ENCODE data around the gene CREB3L2. TPM values are rescaled to one million over a fixed set of nuclear protein-coding genes. Genes with fewer than 3 reads are reported as not detected.

CREB3L2 gene
- total RNA-seq, 1 experiment from 2014 or later: 7.5 TPM

- in situ Hi-C loops (cut with HindIII; ENCODE audit: low pct_unique_long_range_greater_than_20kb, low sequenced_read_pairs): no loop called here
- DNase-seq (ENCODE audit: low read depth): peak; percentile 93
Observed at GRCh38 chr7:137873979-137874777, 127.7 kb downstream of the CREB3L2 start.

DNA sequence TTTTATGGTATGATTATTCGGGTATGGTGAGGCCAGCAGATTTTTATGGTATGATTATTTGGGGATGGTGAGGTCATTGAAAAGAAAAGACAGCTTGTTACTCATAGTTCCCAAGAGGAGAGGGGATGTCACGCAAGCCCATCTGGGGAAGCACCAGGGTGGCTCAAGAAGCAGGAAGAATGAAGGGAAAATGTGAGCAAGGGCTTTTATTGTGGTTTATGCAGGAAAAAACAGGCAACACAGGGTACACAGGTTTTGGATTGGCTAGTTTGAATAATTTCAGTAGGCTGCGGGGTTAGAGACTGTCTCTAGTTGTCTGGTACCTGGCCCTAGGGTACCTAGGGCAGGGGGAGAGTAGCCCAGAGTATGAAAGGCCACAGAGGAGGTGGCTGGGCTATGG, 128.4 kb downstream of the CREB3L2 start:
- DNase-seq (ENCODE audit: low read depth): peak; percentile 28
- in situ Hi-C loops (cut with HindIII; ENCODE audit: low pct_unique_long_range_greater_than_20kb, low sequenced_read_pairs): no loop called here

- DNase-seq (ENCODE audit: low read depth): no peak
- in situ Hi-C loops (cut with HindIII; ENCODE audit: low pct_unique_long_range_greater_than_20kb, low sequenced_read_pairs): no loop called here
Observed at GRCh38 chr7:137871170-137871915, 130.5 kb downstream of the CREB3L2 start.

DNA sequence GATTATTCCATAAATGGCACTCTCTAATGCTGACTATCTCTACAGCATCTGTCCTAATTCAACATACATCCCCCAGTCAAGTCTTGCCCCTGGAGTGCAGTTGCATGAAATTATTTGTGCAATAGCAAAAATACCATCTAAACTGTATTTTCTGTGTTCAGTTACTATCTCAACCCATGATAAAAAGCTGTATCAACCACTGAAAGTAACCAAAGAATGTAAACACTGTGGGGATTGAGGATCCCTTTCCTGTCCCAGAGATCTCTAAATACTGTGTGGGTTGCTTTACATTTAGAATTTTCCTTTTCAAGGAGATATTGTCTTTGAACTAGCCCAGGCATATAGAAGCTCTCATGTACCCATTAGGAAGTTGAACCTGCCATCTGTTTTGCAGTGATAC, 131.2 kb downstream of the CREB3L2 start:
- DNase-seq (ENCODE audit: low read depth): no peak
- in situ Hi-C loops (cut with HindIII; ENCODE audit: low pct_unique_long_range_greater_than_20kb, low sequenced_read_pairs): no loop called here

- no peak for DNase-seq (ENCODE audit: low read depth)
- in situ Hi-C loops (cut with HindIII; ENCODE audit: low pct_unique_long_range_greater_than_20kb, low sequenced_read_pairs): no loop called here
Observed at GRCh38 chr7:137870078-137870477, 131.8 kb downstream of the CREB3L2 start.

GRCh38 chr7:137869260-137869659, 132.6 kb downstream of the CREB3L2 start:
- in situ Hi-C loops (cut with HindIII; ENCODE audit: low pct_unique_long_range_greater_than_20kb, low sequenced_read_pairs): no loop called here
- no peak for DNase-seq (ENCODE audit: low read depth)

DNA sequence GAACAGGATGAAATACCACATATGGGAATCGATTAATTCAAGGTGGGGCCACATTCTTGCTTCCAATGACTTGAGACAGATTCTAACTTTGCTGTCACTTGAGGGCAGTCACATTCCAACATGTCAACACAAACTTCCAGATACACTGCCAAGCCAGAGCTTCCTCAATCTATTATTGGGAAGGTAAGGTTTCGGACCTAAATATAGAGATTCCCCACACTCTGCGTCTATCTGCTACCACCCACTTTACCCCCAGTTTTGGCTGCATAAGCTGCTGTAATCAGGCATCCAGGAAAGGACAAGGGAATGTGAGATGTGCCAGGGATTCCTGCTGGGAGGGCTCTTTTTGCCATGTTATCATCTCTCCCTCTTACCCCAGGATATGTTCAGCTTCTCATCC, 134.6 kb downstream of the CREB3L2 start:
- DNase-seq (ENCODE audit: low read depth): no peak
- in situ Hi-C loops (cut with HindIII; ENCODE audit: low pct_unique_long_range_greater_than_20kb, low sequenced_read_pairs): no loop called here

GRCh38 chr7:137865764-137866163, 136.1 kb downstream of the CREB3L2 start:
- DNase-seq (ENCODE audit: low read depth): no peak
- in situ Hi-C loops (cut with HindIII; ENCODE audit: low pct_unique_long_range_greater_than_20kb, low sequenced_read_pairs): no loop called here

DNA sequence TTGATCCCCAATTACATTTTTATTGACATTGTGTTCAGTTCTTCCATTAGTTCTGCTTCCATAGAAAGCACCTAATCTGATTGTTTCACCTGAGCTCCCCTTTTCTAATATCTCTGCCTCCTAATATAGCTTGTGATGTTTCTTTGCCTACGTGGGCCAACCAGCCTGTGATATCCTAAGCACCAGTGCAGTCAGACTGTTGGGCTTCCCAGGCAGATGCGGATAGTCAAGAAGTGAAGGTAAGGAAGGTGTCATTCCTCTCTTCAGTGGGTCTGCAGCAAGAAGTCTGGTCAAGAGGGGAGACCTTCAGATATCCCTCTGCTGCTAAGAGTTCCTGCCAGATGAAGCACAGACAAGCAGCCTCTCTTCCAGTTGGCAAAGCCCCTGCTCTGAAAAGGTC, 138.9 kb downstream of the CREB3L2 start:
- in situ Hi-C loops (cut with HindIII; ENCODE audit: low pct_unique_long_range_greater_than_20kb, low sequenced_read_pairs): no loop called here
- DNase-seq (ENCODE audit: low read depth): no peak

- no peak for DNase-seq (ENCODE audit: low read depth)
- in situ Hi-C loops (cut with HindIII; ENCODE audit: low pct_unique_long_range_greater_than_20kb, low sequenced_read_pairs): no loop called here
Observed at GRCh38 chr7:137862358-137862757, 139.5 kb downstream of the CREB3L2 start.

- in situ Hi-C loops (cut with HindIII; ENCODE audit: low pct_unique_long_range_greater_than_20kb, low sequenced_read_pairs): no loop called here
- no peak for DNase-seq (ENCODE audit: low read depth)
Observed at GRCh38 chr7:137860542-137860941, 141.3 kb downstream of the CREB3L2 start.

DNA sequence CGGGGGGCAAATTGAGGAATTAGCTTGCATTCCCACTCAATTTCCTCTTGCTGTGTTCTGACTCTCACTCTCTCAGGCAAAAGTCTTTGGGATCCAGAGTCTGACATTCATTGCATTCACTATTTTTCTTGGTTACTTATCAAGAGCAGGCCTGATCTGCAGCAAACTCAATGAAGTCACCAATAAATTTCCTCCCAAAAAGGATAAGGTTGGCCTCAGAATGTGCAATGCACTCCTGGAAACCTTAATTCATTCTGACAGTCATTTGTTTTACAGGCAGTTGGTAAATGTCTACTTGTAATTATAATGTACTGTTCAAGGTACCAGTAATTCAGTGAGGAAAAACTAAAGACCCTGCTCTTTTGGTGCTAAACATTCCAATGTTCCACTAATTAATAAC, 148.8 kb downstream of the CREB3L2 start:
- DNase-seq (ENCODE audit: low read depth): no peak
- in situ Hi-C loops (cut with HindIII; ENCODE audit: low pct_unique_long_range_greater_than_20kb, low sequenced_read_pairs): no loop called here

DNA sequence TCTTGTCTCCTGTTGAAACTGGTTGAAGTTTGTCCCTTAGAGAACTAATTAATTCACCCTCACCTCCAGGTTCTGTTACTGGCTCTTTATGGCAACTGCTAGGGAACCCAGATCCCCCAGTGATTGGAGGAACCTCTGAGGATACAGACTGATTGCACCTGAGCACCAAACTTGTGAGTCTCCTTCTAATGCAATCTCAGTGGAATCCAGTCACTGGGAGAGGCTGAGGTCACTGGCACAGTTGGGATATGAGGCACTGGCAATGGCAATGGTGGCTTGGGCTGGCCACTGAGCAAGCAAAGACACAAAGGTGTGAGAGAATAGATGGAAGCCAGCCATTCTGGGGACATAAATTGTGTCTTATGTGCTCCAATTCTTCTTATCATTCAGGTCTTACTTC, 149.8 kb downstream of the CREB3L2 start:
- in situ Hi-C loops (cut with HindIII; ENCODE audit: low pct_unique_long_range_greater_than_20kb, low sequenced_read_pairs): no loop called here
- no peak for DNase-seq (ENCODE audit: low read depth)

- DNase-seq (ENCODE audit: low read depth): no peak
Observed at GRCh38 chr7:137850972-137851945, 150.6 kb downstream of the CREB3L2 start.

GRCh38 chr7:137850571-137850970, 151.3 kb downstream of the CREB3L2 start:
- in situ Hi-C loops (cut with HindIII; ENCODE audit: low pct_unique_long_range_greater_than_20kb, low sequenced_read_pairs): no loop called here
- DNase-seq (ENCODE audit: low read depth): no peak

More at GRCh38 chr7:137850972-137851945, 150.6 kb downstream of the CREB3L2 start:
- in situ Hi-C loops (cut with HindIII; ENCODE audit: low pct_unique_long_range_greater_than_20kb, low sequenced_read_pairs): no loop called here

DNA sequence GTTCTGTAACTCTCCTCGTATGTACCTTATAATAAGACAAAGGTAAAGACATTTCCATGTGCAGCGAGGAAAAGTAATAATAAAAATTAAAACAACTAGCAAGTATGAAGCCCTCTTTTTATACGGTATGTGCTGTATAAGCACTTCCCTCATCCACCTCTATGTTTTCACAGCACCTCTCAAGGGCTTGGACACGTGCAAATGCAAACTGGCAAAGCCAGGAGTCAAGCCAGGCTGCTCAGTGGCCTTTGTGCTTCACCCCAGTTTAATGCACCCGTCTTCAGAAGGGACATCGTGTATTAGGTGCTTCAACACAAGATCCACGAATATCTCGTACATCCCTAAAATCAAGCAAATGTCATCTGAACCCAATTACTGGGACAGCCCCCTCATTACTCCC, 153.8 kb downstream of the CREB3L2 start:
- DNase-seq (ENCODE audit: low read depth): no peak
- in situ Hi-C loops (cut with HindIII; ENCODE audit: low pct_unique_long_range_greater_than_20kb, low sequenced_read_pairs): no loop called here

- DNase-seq (ENCODE audit: low read depth): no peak
- in situ Hi-C loops (cut with HindIII; ENCODE audit: low pct_unique_long_range_greater_than_20kb, low sequenced_read_pairs): no loop called here
Observed at GRCh38 chr7:137847568-137848050, 154.3 kb downstream of the CREB3L2 start.

- in situ Hi-C loops (cut with HindIII; ENCODE audit: low pct_unique_long_range_greater_than_20kb, low sequenced_read_pairs): no loop called here
- DNase-seq (ENCODE audit: low read depth): no peak
Observed at GRCh38 chr7:137846827-137847567, 154.9 kb downstream of the CREB3L2 start, which contains the start of gene DGKI. DGKI (minus strand) TSS chr7:137846974.

Measured in Caki2 (cell line).